PC-9 (cell line): ENCODE results near the gene DNMT3B.

Source experiments
- CTCF ChIP-seq: fragments of 200-600 bp; sonication (generic); conservative IDR thresholded peaks from 2 replicates; pipeline ENCODE4 v1.6.1; 2017; ENCODE audit warnings: mixed run types, antibody characterized with exemption, mild to moderate bottlenecking, moderate library complexity
- EZH2 ChIP-seq: fragments of 200-600 bp; sonication (generic); IDR thresholded peaks from 2 replicates; pipeline ENCODE4 v1.8.0; 2017; ENCODE audit warnings: antibody characterized with exemption, low read depth

GRCh38 chr20:32762754-32763201, 593 bp downstream of the DNMT3B start:
- no peak for TF ChIP-seq CTCF
- TF ChIP-seq EZH2, result no peak
